Measurements from ENCODE around the gene TMEM198.

TMEM198 gene

GRCh38 chr2:219574484-219575311 is 30.9 kb downstream of the TMEM198 start:
- TF ChIP-seq GATA2 (IDR thresholded peaks at IDR 0.05; ENCODE audit: low read depth, low read length), result no peak
- no peak for TF ChIP-seq GATA3 (IDR thresholded peaks at IDR 0.05; ENCODE audit: low read depth, low read length)

GRCh38 chr2:219575566-219576504 is 32.0 kb downstream of the TMEM198 start:
- TF ChIP-seq GATA2 (IDR thresholded peaks at IDR 0.05; ENCODE audit: low read depth, low read length) (no peak), GATA3 (IDR thresholded peaks at IDR 0.05; ENCODE audit: low read depth, low read length) (no peak)

- TF ChIP-seq GATA2 (IDR thresholded peaks at IDR 0.05; ENCODE audit: low read depth, low read length), result no peak
- TF ChIP-seq GATA3 (IDR thresholded peaks at IDR 0.05; ENCODE audit: low read depth, low read length), result no peak
These were observed 32.9 kb downstream of the TMEM198 start for GRCh38 chr2:219576505-219577388.

GRCh38 chr2:219578811-219579613 is 35.2 kb downstream of the TMEM198 start:
- TF ChIP-seq GATA2 (IDR thresholded peaks at IDR 0.05; ENCODE audit: low read depth, low read length) (no peak), GATA3 (IDR thresholded peaks at IDR 0.05; ENCODE audit: low read depth, low read length) (no peak)

GRCh38 chr2:219581346-219581745 is 37.5 kb downstream of the TMEM198 start:
- TF ChIP-seq GATA3 (IDR thresholded peaks at IDR 0.05; ENCODE audit: low read depth, low read length), result no peak
- TF ChIP-seq GATA2 (IDR thresholded peaks at IDR 0.05; ENCODE audit: low read depth, low read length), result no peak

- TF ChIP-seq GATA3 (IDR thresholded peaks at IDR 0.05; ENCODE audit: low read depth, low read length) (no peak), GATA2 (IDR thresholded peaks at IDR 0.05; ENCODE audit: low read depth, low read length) (no peak)
These were observed 47.3 kb downstream of the TMEM198 start for GRCh38 chr2:219591091-219591490.

- TF ChIP-seq GATA2 (IDR thresholded peaks at IDR 0.05; ENCODE audit: low read depth, low read length) (no peak), GATA3 (IDR thresholded peaks at IDR 0.05; ENCODE audit: low read depth, low read length) (no peak)
These were observed 48.9 kb downstream of the TMEM198 start for GRCh38 chr2:219592736-219593135.

GRCh38 chr2:219593154-219593553 is 49.3 kb downstream of the TMEM198 start:
- TF ChIP-seq GATA3 (IDR thresholded peaks at IDR 0.05; ENCODE audit: low read depth, low read length), result no peak
- no peak for TF ChIP-seq GATA2 (IDR thresholded peaks at IDR 0.05; ENCODE audit: low read depth, low read length)

- TF ChIP-seq GATA3 (IDR thresholded peaks at IDR 0.05; ENCODE audit: low read depth, low read length), result no peak
- no peak for TF ChIP-seq GATA2 (IDR thresholded peaks at IDR 0.05; ENCODE audit: low read depth, low read length)
These were observed 51.4 kb downstream of the TMEM198 start for GRCh38 chr2:219595256-219595655.

- TF ChIP-seq GATA2 (IDR thresholded peaks at IDR 0.05; ENCODE audit: low read depth, low read length) (no peak), GATA3 (IDR thresholded peaks at IDR 0.05; ENCODE audit: low read depth, low read length) (no peak)
These were observed 53.2 kb downstream of the TMEM198 start for GRCh38 chr2:219596954-219597551.

- TF ChIP-seq GATA3 (IDR thresholded peaks at IDR 0.05; ENCODE audit: low read depth, low read length) (no peak), GATA2 (IDR thresholded peaks at IDR 0.05; ENCODE audit: low read depth, low read length) (peak; percentile 33; the same call in 1 of the 2 replicates)
These were observed 53.9 kb downstream of the TMEM198 start, which contains the start of gene STK11IP for GRCh38 chr2:219597552-219598307. Gene STK11IP, plus strand, starts transcription at chr2:219597857. Its CDS starts 263 bp downstream, at chr2:219598120.
